Measurements from ENCODE around the gene GPR183. TPM values are rescaled to one million over a fixed set of nuclear protein-coding genes. Genes with fewer than 3 reads are reported as not detected.
A peak's percentile ranks its signal among the peaks of the same experiment; 100 is the strongest.

The GPR183 gene
- polyA plus RNA-seq (2013): 0.16 and 0.19 TPM in 2 replicates

GRCh38 chr13:99307247-99307646 lies at the start of gene GPR183:
TSS of gene GPR183 (minus strand) at chr13:99307399. CDS start at chr13:99296145, 11,254 bp downstream.
- no peak within 1 kb of the TSS for H3K4me2 ChIP-seq (ENCODE audit: low read length)
- no CpG with 5 or more reads among the region's 4 CpGs for WGBS (ENCODE audit: extremely low coverage, insufficient coverage, insufficient read length)
- H2BK120ac ChIP-seq (ENCODE audit: insufficient read depth, low read length, poor library complexity): no peak within 1 kb of the TSS

GRCh38 chr13:99356262-99357091 lies 49.3 kb upstream of the GPR183 start:
- Histone ChIP-seq H4K12ac (ENCODE audit: low read depth, low read length) (no peak overlapping the region), H3K14ac (ENCODE audit: low read length) (no peak overlapping the region)

More at GRCh38 chr13:99307247-99307646, at the start of gene GPR183:
- H3K18ac ChIP-seq (ENCODE audit: low read length): no peak within 1 kb of the TSS
- H3K27ac ChIP-seq (ENCODE audit: low read depth, low read length): peak within 1 kb of the TSS; percentile 33
- no peak within 1 kb of the TSS for H3K4me3 ChIP-seq (ENCODE audit: low read depth, low read length)
- no peak within 1 kb of the TSS for H2AK5ac ChIP-seq (ENCODE audit: low read length)
- H2BK12ac ChIP-seq (ENCODE audit: low read length): no peak within 1 kb of the TSS
- H3K4me1 ChIP-seq (ENCODE audit: control insufficient read depth in 1 of 2, insufficient read depth in 2 of 2, low read length in 2 of 2): peaks cover 0 to 4% of the 10 kb centered on the region in 2 experiments
- peak in 1 of 2 donors; percentile 32 for DNase-seq
- H3K23ac ChIP-seq (ENCODE audit: low read length): no peak within 1 kb of the TSS
- no peaks in the 10 kb centered on the region for H3K79me2 ChIP-seq (ENCODE audit: control insufficient read depth, insufficient read depth, low read length, poor library complexity)
- H4K8ac ChIP-seq (ENCODE audit: low read depth, low read length): no peak within 1 kb of the TSS
- H3K9ac ChIP-seq (ENCODE audit: low read length): no peak within 1 kb of the TSS
- H3K27me3 ChIP-seq (ENCODE audit: insufficient read depth, low read length): no peaks in the 10 kb centered on the region
- H4K12ac ChIP-seq (ENCODE audit: low read depth, low read length): no peak within 1 kb of the TSS
- no peak within 1 kb of the TSS for H2AFZ ChIP-seq (ENCODE audit: insufficient read depth, low read length, poor library complexity)
- no peak within 1 kb of the TSS for H4K91ac ChIP-seq (ENCODE audit: low read depth, low read length)
- no peaks in the 10 kb centered on the region for H3K79me1 ChIP-seq (ENCODE audit: low read length)
- H3K14ac ChIP-seq (ENCODE audit: low read length): no peak within 1 kb of the TSS
- H3K36me3 ChIP-seq (ENCODE audit: control insufficient read depth in 1 of 2, insufficient read depth in 2 of 2, low read length in 2 of 2): peaks cover 0 to 2% of the 10 kb centered on the region in 2 experiments
- no peaks in the 10 kb centered on the region for H3K9me3 ChIP-seq (ENCODE audit: insufficient read depth, low read depth, low read length)
- H3K4ac ChIP-seq (ENCODE audit: low read depth, low read length): no peak within 1 kb of the TSS
- H2BK5ac ChIP-seq (ENCODE audit: low read depth, low read length, poor library complexity): no peak within 1 kb of the TSS

GRCh38 chr13:99356012-99356261 lies 48.7 kb upstream of the GPR183 start:
- H3K23ac ChIP-seq (ENCODE audit: low read length): no peak overlapping the region

More at GRCh38 chr13:99356262-99357091, 49.3 kb upstream of the GPR183 start:
- H2BK5ac ChIP-seq (ENCODE audit: low read depth, low read length, poor library complexity): no peak overlapping the region
- peak in 1 of 2 donors; percentile 36 for DNase-seq
- H3K27ac ChIP-seq (ENCODE audit: low read depth, low read length): no peak overlapping the region
- no peak overlapping the region for H4K91ac ChIP-seq (ENCODE audit: low read depth, low read length)
- no peak overlapping the region for H2BK12ac ChIP-seq (ENCODE audit: low read length)
- H3K4me3 ChIP-seq (ENCODE audit: low read depth, low read length): no peak overlapping the region
- H3K79me1 ChIP-seq (ENCODE audit: low read length): no peaks in the 10 kb centered on the region
- no peak overlapping the region for H2BK120ac ChIP-seq (ENCODE audit: insufficient read depth, low read length, poor library complexity)
- H3K4ac ChIP-seq (ENCODE audit: low read depth, low read length): no peak overlapping the region
- H3K4me1 ChIP-seq (ENCODE audit: control insufficient read depth in 1 of 2, insufficient read depth in 2 of 2, low read length in 2 of 2): peaks cover 19 to 29% of the 10 kb centered on the region in 2 experiments
- no peak overlapping the region for H3K4me2 ChIP-seq (ENCODE audit: low read length)
- H4K8ac ChIP-seq (ENCODE audit: low read depth, low read length): no peak overlapping the region
- H2AFZ ChIP-seq (ENCODE audit: insufficient read depth, low read length, poor library complexity): no peak overlapping the region
- no peak overlapping the region for H3K23ac ChIP-seq (ENCODE audit: low read length)
- H3K9ac ChIP-seq (ENCODE audit: low read length): no peak overlapping the region
- no peak overlapping the region for H2AK5ac ChIP-seq (ENCODE audit: low read length)
- no CpG with 5 or more reads among the region's 10 CpGs for WGBS (ENCODE audit: extremely low coverage, insufficient coverage, insufficient read length)
- H3K27me3 ChIP-seq (ENCODE audit: insufficient read depth, low read length): no peaks in the 10 kb centered on the region
- H3K9me3 ChIP-seq (ENCODE audit: insufficient read depth, low read depth, low read length): peaks cover 2% of the 10 kb centered on the region
- no peaks in the 10 kb centered on the region for H3K79me2 ChIP-seq (ENCODE audit: control insufficient read depth, insufficient read depth, low read length, poor library complexity)
- peaks cover 3 to 18% of the 10 kb centered on the region in 2 experiments for H3K36me3 ChIP-seq (ENCODE audit: control insufficient read depth in 1 of 2, insufficient read depth in 2 of 2, low read length in 2 of 2)
- no peak overlapping the region for H3K18ac ChIP-seq (ENCODE audit: low read length)

GRCh38 chr13:99355267-99356011 lies 48.2 kb upstream of the GPR183 start:
- Histone ChIP-seq H4K91ac (ENCODE audit: low read depth, low read length) (no peak overlapping the region), H4K8ac (ENCODE audit: low read depth, low read length) (no peak overlapping the region), H3K4me2 (ENCODE audit: low read length) (no peak overlapping the region), H3K4me3 (ENCODE audit: low read depth, low read length) (no peak overlapping the region), H3K9ac (ENCODE audit: low read length) (no peak overlapping the region), H3K14ac (ENCODE audit: low read length) (peak overlapping the region; percentile 6), H3K36me3 (ENCODE audit: control insufficient read depth in 1 of 2, insufficient read depth in 2 of 2, low read length in 2 of 2) (peaks cover 3 to 20% of the 10 kb centered on the region in 2 experiments), H2AFZ (ENCODE audit: insufficient read depth, low read length, poor library complexity) (no peak overlapping the region), H2AK5ac (ENCODE audit: low read length) (peak overlapping the region; percentile 17), H3K23ac (ENCODE audit: low read length) (no peak overlapping the region), H4K12ac (ENCODE audit: low read depth, low read length) (no peak overlapping the region), H3K27me3 (ENCODE audit: insufficient read depth, low read length) (no peaks in the 10 kb centered on the region), H2BK120ac (ENCODE audit: insufficient read depth, low read length, poor library complexity) (no peak overlapping the region), H3K27ac (ENCODE audit: low read depth, low read length) (peak overlapping the region; percentile 9), H3K9me3 (ENCODE audit: insufficient read depth, low read depth, low read length) (peaks cover 2% of the 10 kb centered on the region), H2BK12ac (ENCODE audit: low read length) (no peak overlapping the region), H3K79me2 (ENCODE audit: control insufficient read depth, insufficient read depth, low read length, poor library complexity) (no peaks in the 10 kb centered on the region), H3K18ac (ENCODE audit: low read length) (no peak overlapping the region), H3K4me1 (ENCODE audit: control insufficient read depth in 1 of 2, insufficient read depth in 2 of 2, low read length in 2 of 2) (peaks cover 19 to 29% of the 10 kb centered on the region in 2 experiments), H3K79me1 (ENCODE audit: low read length) (no peaks in the 10 kb centered on the region), H3K4ac (ENCODE audit: low read depth, low read length) (no peak overlapping the region), H2BK5ac (ENCODE audit: low read depth, low read length, poor library complexity) (no peak overlapping the region)
- peak; percentile 65 to 89 for DNase-seq
- no CpG with 5 or more reads among the region's 18 CpGs for WGBS (ENCODE audit: extremely low coverage, insufficient coverage, insufficient read length)

More at GRCh38 chr13:99356012-99356261, 48.7 kb upstream of the GPR183 start:
- Histone ChIP-seq H3K4me3 (ENCODE audit: low read depth, low read length) (no peak overlapping the region), H3K27ac (ENCODE audit: low read depth, low read length) (no peak overlapping the region), H3K27me3 (ENCODE audit: insufficient read depth, low read length) (no peaks in the 10 kb centered on the region), H3K79me1 (ENCODE audit: low read length) (no peaks in the 10 kb centered on the region), H3K4me1 (ENCODE audit: control insufficient read depth in 1 of 2, insufficient read depth in 2 of 2, low read length in 2 of 2) (peaks cover 19 to 29% of the 10 kb centered on the region in 2 experiments), H4K12ac (ENCODE audit: low read depth, low read length) (no peak overlapping the region), H2BK12ac (ENCODE audit: low read length) (no peak overlapping the region), H2BK5ac (ENCODE audit: low read depth, low read length, poor library complexity) (no peak overlapping the region), H3K9me3 (ENCODE audit: insufficient read depth, low read depth, low read length) (peaks cover 2% of the 10 kb centered on the region), H3K79me2 (ENCODE audit: control insufficient read depth, insufficient read depth, low read length, poor library complexity) (no peaks in the 10 kb centered on the region), H4K8ac (ENCODE audit: low read depth, low read length) (no peak overlapping the region), H2BK120ac (ENCODE audit: insufficient read depth, low read length, poor library complexity) (no peak overlapping the region), H3K14ac (ENCODE audit: low read length) (no peak overlapping the region), H2AK5ac (ENCODE audit: low read length) (no peak overlapping the region), H3K18ac (ENCODE audit: low read length) (no peak overlapping the region), H3K4me2 (ENCODE audit: low read length) (no peak overlapping the region), H3K36me3 (ENCODE audit: control insufficient read depth in 1 of 2, insufficient read depth in 2 of 2, low read length in 2 of 2) (peaks cover 3 to 18% of the 10 kb centered on the region in 2 experiments), H3K9ac (ENCODE audit: low read length) (no peak overlapping the region), H4K91ac (ENCODE audit: low read depth, low read length) (no peak overlapping the region), H3K4ac (ENCODE audit: low read depth, low read length) (no peak overlapping the region), H2AFZ (ENCODE audit: insufficient read depth, low read length, poor library complexity) (no peak overlapping the region)
- WGBS (ENCODE audit: extremely low coverage, insufficient coverage, insufficient read length): no CpG with 5 or more reads among the region's 1 CpG
- no peak for DNase-seq

Measured in trophoblast cell (in vitro differentiated cells and primary cell).